NB4 (cell line): Measurements from ENCODE around the gene GPR27.

Experiments
- DNase-seq: peaks from one replicate; pipeline ENCODE4 v3.0.0; 2010; ENCODE audit warnings: low read depth
- H3K4me3 ChIP-seq: one replicate; pipeline ENCODE4 v1.5.1; 2011; ENCODE audit warnings: mild to moderate bottlenecking, low read depth, low read length, moderate library complexity
- MYC ChIP-seq: IDR thresholded peaks from 2 replicates; pipeline ENCODE4 v1.6.1; 2011; ENCODE audit warnings: low read depth, low read length
- POLR2A ChIP-seq: IDR thresholded peaks from 2 replicates; pipeline ENCODE4 v1.6.1; 2011; ENCODE audit warnings: mild to moderate bottlenecking; ENCODE audit not compliant: insufficient read length; ENCODE audit errors: extremely low read depth
- TF ChIP-seq, protein P1 (sequence below): IDR thresholded peaks from one replicate; pipeline ENCODE4 v1.5.1; 2012; ENCODE audit warnings: low read depth, low read length
- TF ChIP-seq, protein P2 (sequence below): IDR thresholded peaks from 2 replicates; pipeline ENCODE4 v1.6.1; 2011; ENCODE audit warnings: low read depth, low read length

GPR27 gene

DNA sequence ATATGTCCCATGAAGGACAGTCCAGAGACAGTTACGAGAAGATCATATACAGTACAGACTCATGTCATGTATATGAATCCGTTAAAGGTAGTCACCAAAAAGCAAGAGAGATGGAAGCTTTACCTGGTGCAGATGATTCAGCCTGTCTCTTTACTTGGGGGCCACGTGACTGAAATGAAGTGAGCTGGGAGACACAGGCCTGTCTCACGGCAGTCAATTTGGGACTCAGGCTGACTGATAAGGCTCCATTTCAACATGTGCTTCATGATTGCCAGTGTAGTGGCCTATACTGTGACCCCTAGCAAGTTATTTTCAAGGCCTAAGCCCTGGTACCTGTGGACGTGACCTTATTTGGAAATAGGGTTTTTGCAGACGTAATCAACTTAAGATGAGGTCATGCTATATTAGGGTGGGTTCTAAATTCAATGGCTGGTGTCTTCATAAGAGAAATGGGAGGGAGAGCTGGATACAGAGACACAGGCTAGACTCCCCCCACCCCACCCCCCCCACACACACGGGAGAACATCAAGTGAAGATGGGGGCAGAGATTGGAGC, 34.3 kb downstream of the GPR27 start:
- TF ChIP-seq POLR2A (no peak), MYC (no peak)
- TF ChIP-seq, protein P1, sequence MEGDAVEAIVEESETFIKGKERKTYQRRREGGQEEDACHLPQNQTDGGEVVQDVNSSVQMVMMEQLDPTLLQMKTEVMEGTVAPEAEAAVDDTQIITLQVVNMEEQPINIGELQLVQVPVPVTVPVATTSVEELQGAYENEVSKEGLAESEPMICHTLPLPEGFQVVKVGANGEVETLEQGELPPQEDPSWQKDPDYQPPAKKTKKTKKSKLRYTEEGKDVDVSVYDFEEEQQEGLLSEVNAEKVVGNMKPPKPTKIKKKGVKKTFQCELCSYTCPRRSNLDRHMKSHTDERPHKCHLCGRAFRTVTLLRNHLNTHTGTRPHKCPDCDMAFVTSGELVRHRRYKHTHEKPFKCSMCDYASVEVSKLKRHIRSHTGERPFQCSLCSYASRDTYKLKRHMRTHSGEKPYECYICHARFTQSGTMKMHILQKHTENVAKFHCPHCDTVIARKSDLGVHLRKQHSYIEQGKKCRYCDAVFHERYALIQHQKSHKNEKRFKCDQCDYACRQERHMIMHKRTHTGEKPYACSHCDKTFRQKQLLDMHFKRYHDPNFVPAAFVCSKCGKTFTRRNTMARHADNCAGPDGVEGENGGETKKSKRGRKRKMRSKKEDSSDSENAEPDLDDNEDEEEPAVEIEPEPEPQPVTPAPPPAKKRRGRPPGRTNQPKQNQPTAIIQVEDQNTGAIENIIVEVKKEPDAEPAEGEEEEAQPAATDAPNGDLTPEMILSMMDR: no peak
- TF ChIP-seq, protein P2, sequence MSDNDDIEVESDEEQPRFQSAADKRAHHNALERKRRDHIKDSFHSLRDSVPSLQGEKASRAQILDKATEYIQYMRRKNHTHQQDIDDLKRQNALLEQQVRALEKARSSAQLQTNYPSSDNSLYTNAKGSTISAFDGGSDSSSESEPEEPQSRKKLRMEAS: no peak
- DNase-seq: no peak

DNA sequence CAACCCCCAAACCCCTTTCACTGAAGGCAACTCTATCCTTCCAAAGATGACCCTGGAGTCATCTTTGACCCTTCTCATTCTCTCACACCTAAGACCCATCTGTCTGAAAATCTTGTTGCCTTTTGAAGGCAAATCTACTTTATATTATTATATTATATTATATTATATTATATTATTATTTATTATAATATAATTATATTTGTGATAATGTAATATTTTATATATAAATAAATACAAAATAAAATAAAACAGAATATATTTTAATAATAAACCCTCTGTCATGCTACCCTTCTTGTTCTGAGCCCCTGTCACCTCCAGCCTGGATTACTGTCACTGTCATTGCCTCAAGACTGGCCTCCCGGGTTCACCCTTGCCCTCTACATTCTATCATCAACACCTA, 36.3 kb downstream of the GPR27 start:
- TF ChIP-seq, protein P1: no peak
- TF ChIP-seq MYC: no peak
- no peak for TF ChIP-seq POLR2A
- TF ChIP-seq, protein P2: no peak
- H3K4me3 ChIP-seq: no peak overlapping the region
- DNase-seq: no peak

More for the DNA sequence above, 34.3 kb downstream of the GPR27 start:
- no peak overlapping the region for H3K4me3 ChIP-seq

DNA sequence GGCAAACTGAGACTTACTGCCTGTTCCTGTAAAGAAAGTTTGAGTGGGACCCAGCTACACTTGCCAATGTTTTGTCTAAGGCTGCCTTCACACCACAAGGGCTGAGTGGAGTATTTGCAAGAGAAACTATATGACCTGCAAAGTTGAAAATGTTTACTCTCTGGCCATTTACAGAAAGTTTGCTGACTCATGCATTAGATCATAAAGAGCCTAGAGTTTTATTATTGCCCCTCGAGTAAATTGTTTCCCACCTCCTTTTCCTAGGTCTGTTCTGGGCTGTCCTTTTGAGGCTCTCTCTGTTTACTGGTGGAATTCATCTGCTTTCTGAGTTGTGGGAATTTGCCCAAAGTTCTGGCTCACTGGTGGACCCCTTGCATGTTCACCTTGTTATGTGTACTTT, 38.0 kb downstream of the GPR27 start:
- TF ChIP-seq POLR2A (no peak), MYC (no peak)
- TF ChIP-seq, protein P2: no peak
- TF ChIP-seq, protein P1: no peak
- H3K4me3 ChIP-seq: no peak overlapping the region
- no peak for DNase-seq

DNA sequence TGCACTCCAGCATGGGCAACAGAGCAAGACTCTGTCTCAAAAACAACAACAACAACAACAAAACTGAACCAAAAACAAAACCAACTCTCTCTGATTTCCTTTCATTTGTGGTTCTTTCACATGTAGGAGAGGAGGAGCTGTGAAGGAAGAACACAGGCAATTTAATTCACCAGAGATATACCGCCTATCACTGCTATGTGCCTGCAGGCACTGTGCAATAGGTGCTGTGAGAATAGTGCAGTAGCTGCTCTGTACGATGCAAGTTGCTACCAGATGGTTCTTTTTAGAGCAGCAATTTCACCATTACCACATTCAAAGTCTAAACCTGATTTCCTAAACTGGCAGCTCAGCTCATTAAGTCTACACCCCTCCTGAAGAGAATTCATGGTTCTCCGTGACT, 42.6 kb downstream of the GPR27 start:
- TF ChIP-seq, protein P1: no peak
- TF ChIP-seq, protein P2: no peak
- no peak for TF ChIP-seq MYC
- no peak for TF ChIP-seq POLR2A
- no peak overlapping the region for H3K4me3 ChIP-seq
- no peak for DNase-seq

DNA sequence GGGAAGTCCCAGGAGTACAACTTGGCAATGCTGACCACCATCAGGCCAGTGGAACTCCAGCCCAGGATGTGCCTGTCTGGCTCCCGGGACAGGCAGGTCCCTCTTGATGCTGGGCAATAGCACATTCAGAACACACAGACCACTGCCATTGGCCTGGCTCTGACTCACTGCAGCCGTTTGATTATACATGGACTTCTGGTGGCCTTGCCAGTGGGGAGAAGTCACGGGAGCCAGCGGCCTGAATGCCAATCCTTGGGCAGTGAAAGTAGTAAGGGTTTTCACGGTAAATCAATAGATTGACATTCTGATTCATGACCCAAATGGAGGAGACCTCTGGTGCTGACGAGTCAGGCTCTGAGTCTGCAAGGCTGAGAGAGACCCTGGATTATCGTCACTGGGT, 43.8 kb downstream of the GPR27 start:
- no peak for TF ChIP-seq POLR2A
- TF ChIP-seq, protein P2: no peak
- TF ChIP-seq MYC: no peak
- TF ChIP-seq, protein P1: no peak
- no peak overlapping the region for H3K4me3 ChIP-seq
- no peak for DNase-seq

DNA sequence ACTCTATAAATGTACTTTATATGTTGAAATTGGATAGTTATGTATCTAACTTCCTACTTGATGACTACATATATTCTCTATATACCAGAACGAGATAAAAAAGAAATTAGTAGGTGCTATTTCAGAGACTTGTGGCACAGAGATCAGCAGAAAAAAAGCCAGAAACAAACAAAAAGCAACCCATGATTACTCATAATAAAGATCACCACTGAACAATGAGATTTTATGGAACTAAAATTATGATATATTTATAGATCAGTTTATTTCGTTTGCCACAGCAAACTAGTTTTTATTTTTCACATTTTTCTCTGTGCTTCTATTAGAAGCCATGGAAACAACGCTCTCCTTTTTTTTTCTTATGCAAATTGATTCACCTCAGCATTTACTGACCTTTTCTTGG, 46.4 kb downstream of the GPR27 start:
- TF ChIP-seq, protein P1: no peak
- TF ChIP-seq, protein P2: no peak
- TF ChIP-seq POLR2A (no peak), MYC (no peak)
- no peak for DNase-seq
- no peak overlapping the region for H3K4me3 ChIP-seq
